HEK293T (cell line): ENCODE measurements around the gene EMB.
"Not testable (repeated sequence)": the region's sequence is repeated elsewhere in the genome, so short reads cannot be mapped to it uniquely, and the experiment has no call there.

Experiments
- CTCF ChIA-PET: fragments of 350-600 bp; formaldehyde crosslinking; extraction: SDS; loops from one replicate; lab custom pipeline; 2021; ENCODE audit warnings: antibody characterized with exemption, inconsistent platforms; lab: Yijun Ruan, JAX
- POLR2A ChIA-PET: fragments of 350-600 bp; formaldehyde crosslinking; extraction: SDS; loops from one replicate; lab custom pipeline; 2020; ENCODE audit warnings: antibody characterized with exemption, inconsistent platforms; lab: Yijun Ruan, JAX
- DNase-seq: peaks from one replicate; pipeline ENCODE4 v3.0.0; 2012; ENCODE audit warnings: mixed read lengths; ENCODE audit errors: extremely low spot score
- ARNT ChIP-seq: fragments of 450-650 bp; IDR thresholded peaks from 2 replicates; pipeline ENCODE4 v1.6.1; 2017; ENCODE audit warnings: mild to moderate bottlenecking
- BHLHE40 ChIP-seq: fragments of 450-650 bp; IDR thresholded peaks from 2 replicates; pipeline ENCODE4 v1.6.1; 2016; ENCODE audit warnings: mild to moderate bottlenecking, moderate library complexity, borderline replicate concordance
- CTBP1 ChIP-seq: fragments of 450-650 bp; IDR thresholded peaks from 2 replicates; pipeline ENCODE4 v1.6.1; 2016; ENCODE audit warnings: borderline replicate concordance
- ELF4 ChIP-seq: fragments of 450-650 bp; IDR thresholded peaks from 2 replicates; pipeline ENCODE4 v1.6.1; 2017; ENCODE audit warnings: antibody characterized with exemption
- FOXA1 ChIP-seq: fragments of 450-650 bp; IDR thresholded peaks from 2 replicates; pipeline ENCODE4 v1.6.1; 2016; ENCODE audit warnings: mild to moderate bottlenecking
- FOXK2 ChIP-seq: fragments of 450-650 bp; IDR thresholded peaks from 2 replicates; pipeline ENCODE4 v1.6.1; 2016; ENCODE audit warnings: mild to moderate bottlenecking
- FOXM1 ChIP-seq: fragments of 450-650 bp; IDR thresholded peaks from 2 replicates; pipeline ENCODE4 v1.6.1; 2017; ENCODE audit warnings: mild to moderate bottlenecking, borderline replicate concordance
- HDGF ChIP-seq: fragments of 450-650 bp; IDR thresholded peaks from 2 replicates; pipeline ENCODE4 v1.6.1; 2017; ENCODE audit warnings: antibody characterized with exemption, borderline replicate concordance
- L3MBTL2 ChIP-seq: fragments of 450-650 bp; conservative IDR thresholded peaks from 2 replicates; pipeline ENCODE4 v1.6.1; 2016; ENCODE audit warnings: mild to moderate bottlenecking
- LEF1 ChIP-seq: fragments of 450-650 bp; IDR thresholded peaks from 2 replicates; pipeline ENCODE4 v1.6.1; 2017; ENCODE audit warnings: mild to moderate bottlenecking, borderline replicate concordance
- NFRKB ChIP-seq: fragments of 450-650 bp; IDR thresholded peaks from 2 replicates; pipeline ENCODE4 v1.6.1; 2016; ENCODE audit warnings: mild to moderate bottlenecking, moderate library complexity
- PKNOX1 ChIP-seq: fragments of 450-650 bp; IDR thresholded peaks from 2 replicates; pipeline ENCODE4 v1.6.1; 2016
- SP1 ChIP-seq: fragments of 450-650 bp; IDR thresholded peaks from 2 replicates; pipeline ENCODE4 v1.6.1; 2017
- SUZ12 ChIP-seq: fragments of 450-650 bp; IDR thresholded peaks from 2 replicates; pipeline ENCODE4 v1.6.1; 2016; ENCODE audit warnings: mild to moderate bottlenecking
- TARDBP ChIP-seq: fragments of 450-650 bp; IDR thresholded peaks from 2 replicates; pipeline ENCODE4 v1.6.1; 2016
- ZNF384 ChIP-seq: fragments of 450-650 bp; IDR thresholded peaks from 2 replicates; pipeline ENCODE4 v1.6.1; 2016

The EMB gene

GRCh38 chr5:50415912-50416311 lies 25.2 kb downstream of the EMB start:
- POLR2A ChIA-PET: no interaction called here
- CTCF ChIA-PET: no interaction called here
- TF ChIP-seq BHLHE40 (no peak), SUZ12 (no peak), CTBP1 (no peak), LEF1 (no peak), ARNT (no peak), NFRKB (no peak), ZNF384 (no peak), SP1 (no peak), TARDBP (no peak), FOXM1 (no peak), HDGF (no peak), ELF4 (no peak)
- DNase-seq: no peak

DNA sequence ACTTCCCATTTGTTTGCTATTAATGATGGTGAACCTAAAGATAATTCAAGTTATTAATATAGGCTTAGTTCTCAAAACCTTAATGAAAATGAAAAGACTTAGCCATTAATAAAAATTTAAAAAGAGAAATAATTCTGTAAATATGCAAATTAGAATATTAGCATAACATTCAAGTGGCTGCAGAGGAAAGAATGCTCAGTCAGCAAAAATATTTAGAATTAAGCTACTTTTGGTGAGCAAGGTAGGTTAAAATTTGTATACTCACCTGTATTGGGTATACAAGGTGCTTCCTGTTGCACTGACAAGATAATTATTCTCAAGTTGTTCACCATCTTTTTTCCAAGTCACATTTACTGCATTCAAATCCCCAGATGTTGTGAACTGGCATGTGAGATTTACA lies 30.2 kb downstream of the EMB start:
- POLR2A ChIA-PET, DNase-seq, CTCF ChIA-PET: not testable (repeated sequence)

- DNase-seq: no peak
- POLR2A ChIA-PET: interaction anchor here (1.3 kb wide), 1 partner anchor 34 kb away, joined by 3 read pairs; the partner anchor contains the start of gene EMB
- CTCF ChIA-PET: no interaction called here
- no peak for TF ChIP-seq L3MBTL2
- TF ChIP-seq NFRKB: no peak
- TF ChIP-seq FOXK2: no peak
- TF ChIP-seq BHLHE40: no peak
- TF ChIP-seq FOXA1: no peak
- no peak for TF ChIP-seq SP1
- no peak for TF ChIP-seq PKNOX1
- no peak for TF ChIP-seq ZNF384
- TF ChIP-seq TARDBP: no peak
- no peak for TF ChIP-seq FOXM1
- no peak for TF ChIP-seq HDGF
Measured at GRCh38 chr5:50406877-50407276, 34.2 kb downstream of the EMB start.

DNA sequence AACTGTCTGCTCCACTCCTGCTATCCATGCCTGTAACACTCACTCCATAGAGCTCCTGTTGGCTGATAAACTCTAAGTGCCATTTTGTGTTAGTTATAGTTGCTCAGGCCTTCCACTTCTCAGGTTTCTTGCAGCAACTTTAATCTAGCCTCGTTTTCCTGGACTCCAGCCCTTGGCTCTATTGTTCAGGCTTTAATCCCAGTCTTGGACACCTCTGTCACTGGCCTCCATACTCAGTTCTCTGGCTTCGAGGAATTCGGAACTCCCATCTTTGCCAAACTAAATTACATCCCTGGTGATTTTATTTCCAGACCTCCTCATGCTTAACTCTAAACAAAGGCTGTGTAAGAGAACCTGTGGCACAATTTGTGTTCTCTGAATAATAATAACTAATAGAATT lies 39.8 kb downstream of the EMB start:
- no peak for DNase-seq
- TF ChIP-seq FOXK2: no peak
- no peak for TF ChIP-seq NFRKB
- no peak for TF ChIP-seq CTBP1
- POLR2A ChIA-PET: no interaction called here
- CTCF ChIA-PET: no interaction called here

- DNase-seq, CTCF ChIA-PET, POLR2A ChIA-PET: not testable (repeated sequence)
Measured at GRCh38 chr5:50393925-50394609, 47.0 kb downstream of the EMB start.

DNA sequence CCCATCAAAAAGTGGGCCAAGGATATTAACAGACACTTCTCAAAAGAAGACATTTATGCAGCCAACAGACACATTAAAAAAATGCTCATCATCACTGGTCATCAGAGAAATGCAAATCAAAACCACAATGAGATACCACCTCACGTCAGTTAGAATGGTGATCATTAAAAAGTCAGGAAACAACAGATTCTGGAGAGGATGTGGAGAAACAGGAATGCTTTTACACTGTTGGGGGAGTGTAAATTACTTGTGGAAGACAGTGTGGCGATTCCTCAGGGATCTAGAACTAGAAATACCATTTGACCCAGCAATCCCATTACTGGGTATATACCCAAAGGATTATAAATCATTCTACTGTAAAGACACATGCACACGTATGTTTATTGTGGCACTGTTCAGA lies 48.8 kb downstream of the EMB start:
- POLR2A ChIA-PET, CTCF ChIA-PET, DNase-seq: not testable (repeated sequence)

GRCh38 chr5:50384381-50384780 lies 56.7 kb downstream of the EMB start:
- DNase-seq, POLR2A ChIA-PET, CTCF ChIA-PET: not testable (repeated sequence)

GRCh38 chr5:50376696-50377095 lies 64.4 kb downstream of the EMB start:
- DNase-seq, CTCF ChIA-PET, POLR2A ChIA-PET: not testable (repeated sequence)

- DNase-seq, CTCF ChIA-PET, POLR2A ChIA-PET: not testable (repeated sequence)
Measured at GRCh38 chr5:50369287-50370033, 71.6 kb downstream of the EMB start.
